Kidney tubule cell (primary cell): ENCODE results near the gene SMARCA4.
"Not testable (repeated sequence)": the region's sequence is repeated elsewhere in the genome, so short reads cannot be mapped to it uniquely, and the experiment has no call there.

Source experiments
- DNase-seq: peaks from one replicate; pipeline ENCODE4 v3.0.0-alpha.2; 2018; ENCODE audit warnings: low spot score

The SMARCA4 gene

DNA sequence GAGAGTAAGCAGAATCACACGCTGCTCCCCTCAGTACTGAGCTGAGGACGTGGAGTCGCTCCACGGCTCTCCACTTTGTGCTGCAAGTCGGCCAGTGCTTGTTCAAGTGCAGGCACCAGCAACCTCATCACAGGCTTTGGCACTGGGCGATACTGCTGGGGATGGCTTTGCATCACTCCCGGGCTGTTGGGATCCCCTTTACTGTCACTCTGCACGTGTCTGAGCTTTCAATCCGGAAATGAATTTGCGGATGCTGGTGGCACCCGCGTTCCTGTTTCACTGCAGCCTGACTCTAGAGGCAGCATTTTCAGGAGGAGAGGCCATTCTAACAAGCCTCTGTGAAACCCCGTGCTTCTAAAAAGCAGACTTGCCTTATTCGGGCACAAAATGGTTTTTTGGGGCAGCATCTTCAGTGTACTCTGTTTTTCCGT lies 19.1 kb downstream of the SMARCA4 start:
- DNase-seq: no peak

- DNase-seq: peak; percentile 61
These were observed 20.5 kb downstream of the SMARCA4 start for GRCh38 chr19:10981252-10981895.

DNA sequence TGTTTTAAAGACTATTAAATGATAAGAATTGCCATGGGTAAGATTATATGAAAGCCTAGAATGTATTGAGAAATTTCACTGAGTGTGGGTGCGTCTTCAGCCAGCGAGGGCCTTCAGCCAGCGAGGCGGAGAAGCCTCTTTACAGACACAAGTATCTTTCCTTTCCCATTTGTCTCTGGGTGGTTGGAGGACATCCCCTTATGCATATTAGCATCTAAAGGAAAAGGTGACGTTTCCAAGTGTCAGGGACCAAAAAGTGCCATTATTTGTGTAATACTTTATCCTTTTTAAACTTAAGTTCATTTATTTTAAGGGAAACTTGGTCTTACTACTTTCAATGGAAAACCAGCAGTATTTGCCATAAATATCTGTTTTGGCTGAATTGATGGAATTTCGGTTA lies 22.2 kb downstream of the SMARCA4 start:
- DNase-seq: no peak

- DNase-seq: no peak
These were observed 23.4 kb downstream of the SMARCA4 start for GRCh38 chr19:10984166-10984735.

DNA sequence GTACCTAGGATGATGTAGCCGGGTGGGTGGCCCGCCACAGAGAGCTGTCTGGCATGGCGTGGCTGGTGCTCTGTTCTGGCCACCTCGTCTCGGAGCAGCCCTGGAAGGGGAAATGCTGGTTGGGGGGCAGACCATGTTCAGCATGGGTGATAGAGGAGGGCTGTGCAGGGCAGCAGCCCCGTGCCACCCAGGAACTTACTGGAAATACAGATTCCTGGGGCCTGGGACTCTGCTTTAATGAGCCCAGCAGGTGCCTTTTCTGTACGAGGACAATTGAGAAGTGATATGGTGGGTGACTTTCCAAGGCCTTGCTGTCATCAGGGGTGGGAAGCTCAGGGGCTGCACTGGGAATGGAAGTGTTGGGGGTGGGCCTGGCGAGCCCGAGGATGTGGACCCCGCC lies 24.7 kb downstream of the SMARCA4 start:
- no peak for DNase-seq

DNA sequence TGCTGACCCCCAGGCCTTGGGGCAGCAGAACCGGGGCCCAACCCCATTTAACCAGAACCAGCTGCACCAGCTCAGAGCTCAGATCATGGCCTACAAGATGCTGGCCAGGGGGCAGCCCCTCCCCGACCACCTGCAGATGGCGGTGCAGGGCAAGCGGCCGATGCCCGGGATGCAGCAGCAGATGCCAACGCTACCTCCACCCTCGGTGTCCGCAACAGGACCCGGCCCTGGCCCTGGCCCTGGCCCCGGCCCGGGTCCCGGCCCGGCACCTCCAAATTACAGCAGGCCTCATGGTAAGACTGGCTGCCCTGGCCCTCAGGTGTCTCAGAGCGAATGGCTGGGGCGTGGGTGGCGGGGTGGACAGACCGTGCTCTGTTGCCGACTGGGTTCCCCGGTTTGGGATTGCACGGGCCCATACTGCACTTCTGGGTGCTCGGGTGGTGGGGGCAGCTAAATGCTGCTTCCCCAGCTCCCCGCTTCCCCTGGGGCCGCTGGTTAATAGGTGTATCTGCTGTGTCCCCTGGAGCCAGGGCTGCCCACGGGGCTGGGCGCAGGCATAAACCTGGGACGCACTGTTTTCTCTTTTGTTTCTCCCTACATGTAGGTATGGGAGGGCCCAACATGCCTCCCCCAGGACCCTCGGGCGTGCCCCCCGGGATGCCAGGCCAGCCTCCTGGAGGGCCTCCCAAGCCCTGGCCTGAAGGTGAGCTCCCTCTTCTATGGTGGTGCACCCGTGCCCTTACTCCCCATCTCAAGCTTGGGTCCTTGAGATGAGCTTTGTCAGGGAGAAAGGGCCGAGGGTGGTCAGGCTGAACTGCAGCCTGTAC lies 25.7 kb downstream of the SMARCA4 start:
- DNase-seq: no peak

DNA sequence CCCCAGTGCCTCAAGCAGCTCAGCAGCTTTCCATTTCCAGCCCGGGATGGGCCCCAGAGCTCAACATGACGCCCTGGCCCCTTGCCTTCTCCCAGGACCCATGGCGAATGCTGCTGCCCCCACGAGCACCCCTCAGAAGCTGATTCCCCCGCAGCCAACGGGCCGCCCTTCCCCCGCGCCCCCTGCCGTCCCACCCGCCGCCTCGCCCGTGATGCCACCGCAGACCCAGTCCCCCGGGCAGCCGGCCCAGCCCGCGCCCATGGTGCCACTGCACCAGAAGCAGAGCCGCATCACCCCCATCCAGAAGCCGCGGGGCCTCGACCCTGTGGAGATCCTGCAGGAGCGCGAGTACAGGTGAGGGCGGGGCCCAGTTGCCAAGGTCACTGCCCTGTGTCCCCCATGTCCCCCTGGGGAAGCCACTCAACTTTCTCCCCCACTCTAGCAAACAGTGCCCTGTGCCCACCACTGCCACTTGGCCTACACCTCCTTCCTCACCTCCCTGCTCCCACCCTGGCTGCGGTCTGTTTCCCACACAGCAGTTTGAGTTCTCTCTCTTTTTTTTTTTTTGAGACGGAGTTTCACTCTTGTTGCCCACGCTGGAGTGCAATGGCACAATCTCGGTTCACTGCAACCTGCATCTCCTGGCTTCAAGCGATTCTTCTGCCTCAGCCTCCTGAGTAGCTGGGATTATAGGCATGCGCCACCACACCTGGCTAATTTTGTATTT lies 26.9 kb downstream of the SMARCA4 start:
- DNase-seq: no peak

DNA sequence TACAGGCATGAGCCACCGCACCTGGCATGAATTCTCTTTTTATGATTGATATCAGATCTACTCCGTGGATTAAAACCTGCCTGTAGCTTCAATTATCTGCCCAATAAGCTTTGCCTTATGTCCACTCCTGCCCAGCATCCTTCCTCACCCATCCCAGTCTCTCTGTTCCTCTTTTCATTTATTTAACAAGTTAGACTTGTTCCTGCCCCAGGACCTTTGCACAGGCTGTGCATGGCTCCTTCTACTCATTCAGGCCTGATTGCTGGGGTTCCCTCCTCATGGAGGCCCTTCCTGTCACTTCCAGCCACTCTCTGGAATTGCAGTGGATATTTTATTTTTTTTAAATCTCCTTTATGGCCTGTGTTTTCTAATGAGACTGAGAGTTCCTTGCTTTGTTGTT lies 27.6 kb downstream of the SMARCA4 start:
- DNase-seq: no peak

GRCh38 chr19:10988921-10989320 lies 28.1 kb downstream of the SMARCA4 start:
- no peak for DNase-seq

DNA sequence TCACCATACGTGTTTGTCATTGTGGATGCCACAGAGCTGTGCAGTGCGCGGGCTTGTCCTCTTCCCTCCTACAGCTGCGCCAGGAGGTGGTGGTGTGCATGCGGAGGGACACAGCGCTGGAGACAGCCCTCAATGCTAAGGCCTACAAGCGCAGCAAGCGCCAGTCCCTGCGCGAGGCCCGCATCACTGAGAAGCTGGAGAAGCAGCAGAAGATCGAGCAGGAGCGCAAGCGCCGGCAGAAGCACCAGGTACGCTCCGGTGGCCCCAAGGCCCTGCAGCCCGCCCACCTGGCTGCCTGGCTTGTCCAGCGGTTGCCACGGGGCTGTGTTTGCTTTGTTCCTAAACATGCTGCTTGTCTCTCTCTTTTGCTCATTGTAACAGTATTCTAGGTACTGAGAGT lies 30.2 kb downstream of the SMARCA4 start:
- no peak for DNase-seq

DNA sequence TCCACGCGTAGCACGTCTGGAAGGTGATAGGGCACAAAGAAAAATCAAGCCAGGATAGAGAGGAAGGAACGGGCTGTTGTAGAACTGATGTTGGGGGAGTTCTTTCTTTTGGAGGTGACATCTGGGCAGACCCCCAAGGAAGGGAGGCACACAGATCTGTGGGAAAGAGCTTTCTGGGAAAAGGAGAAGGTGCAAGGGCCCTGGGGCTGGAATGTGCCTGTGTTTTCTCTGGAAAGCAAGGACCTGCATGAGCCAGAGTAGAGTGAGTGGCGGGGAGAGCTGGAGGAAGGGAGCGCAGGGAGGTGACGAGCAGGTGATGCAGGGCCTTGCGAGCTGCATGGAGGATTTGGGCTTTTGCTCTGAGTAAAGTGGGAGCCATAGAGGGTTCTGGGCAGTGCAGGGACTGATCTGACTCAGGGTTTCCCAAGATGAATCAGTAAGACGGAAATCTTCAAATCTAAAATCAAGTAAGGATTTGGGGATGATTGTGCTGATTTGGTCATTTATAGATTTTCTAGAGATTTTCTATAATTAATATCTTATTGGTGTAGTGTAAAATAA lies 30.8 kb downstream of the SMARCA4 start:
- no peak for DNase-seq

GRCh38 chr19:10992174-10992573 lies 31.3 kb downstream of the SMARCA4 start:
- not testable (repeated sequence) for DNase-seq

GRCh38 chr19:10995926-10996600 lies 35.2 kb downstream of the SMARCA4 start:
- no peak for DNase-seq

GRCh38 chr19:10998045-10998533 lies 37.3 kb downstream of the SMARCA4 start:
- DNase-seq: peak; percentile 43

GRCh38 chr19:10998666-10999065 lies 37.8 kb downstream of the SMARCA4 start:
- no peak for DNase-seq

GRCh38 chr19:11005521-11005920 lies 44.7 kb downstream of the SMARCA4 start:
- DNase-seq: no peak

DNA sequence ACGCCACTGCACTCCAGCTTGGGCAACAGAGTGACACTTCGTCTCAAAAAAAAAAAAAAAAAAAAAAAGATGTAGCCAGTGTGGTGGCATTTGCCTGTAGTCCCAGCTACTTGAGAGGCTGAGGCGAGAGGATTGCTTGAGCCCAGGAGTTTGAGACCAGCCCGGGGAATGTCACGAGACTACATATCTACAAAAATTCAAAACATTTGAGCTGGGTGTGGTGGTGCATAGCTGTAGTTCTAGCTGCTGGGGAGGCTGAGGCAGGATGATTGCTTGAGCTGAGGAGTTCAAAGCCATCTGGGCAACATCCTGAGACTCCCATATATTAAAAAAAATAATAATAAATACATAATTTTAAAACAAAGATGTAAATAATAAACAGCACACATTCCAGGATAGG lies 46.6 kb downstream of the SMARCA4 start:
- no peak for DNase-seq

DNA sequence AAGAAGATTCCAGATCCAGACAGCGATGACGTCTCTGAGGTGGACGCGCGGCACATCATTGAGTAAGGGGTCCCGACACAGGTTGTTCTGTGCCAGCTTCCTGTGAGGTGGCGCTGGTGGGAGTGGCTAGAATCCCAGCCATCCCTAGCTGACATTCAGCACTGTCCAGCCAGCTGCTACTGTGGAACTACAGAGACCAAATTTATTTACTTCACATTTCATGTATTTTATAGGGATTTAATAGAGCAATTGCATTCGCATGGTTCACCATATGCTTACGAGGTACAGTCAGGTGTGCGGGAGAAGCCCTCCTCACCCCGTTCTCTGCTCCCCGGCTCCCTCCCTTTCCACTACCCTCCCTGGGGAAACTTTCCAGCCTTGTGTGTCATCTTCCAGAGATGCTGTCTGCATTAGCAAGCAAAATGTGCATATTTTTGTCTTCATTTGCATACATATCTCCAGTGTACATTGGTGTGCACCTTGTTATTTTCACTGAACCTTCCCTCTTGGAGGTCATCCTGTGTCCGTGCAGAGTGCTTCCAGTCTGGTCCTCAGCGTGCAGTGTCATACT lies 47.2 kb downstream of the SMARCA4 start:
- DNase-seq: no peak

- no peak for DNase-seq
These were observed 49.2 kb downstream of the SMARCA4 start for GRCh38 chr19:11010041-11010440.

DNA sequence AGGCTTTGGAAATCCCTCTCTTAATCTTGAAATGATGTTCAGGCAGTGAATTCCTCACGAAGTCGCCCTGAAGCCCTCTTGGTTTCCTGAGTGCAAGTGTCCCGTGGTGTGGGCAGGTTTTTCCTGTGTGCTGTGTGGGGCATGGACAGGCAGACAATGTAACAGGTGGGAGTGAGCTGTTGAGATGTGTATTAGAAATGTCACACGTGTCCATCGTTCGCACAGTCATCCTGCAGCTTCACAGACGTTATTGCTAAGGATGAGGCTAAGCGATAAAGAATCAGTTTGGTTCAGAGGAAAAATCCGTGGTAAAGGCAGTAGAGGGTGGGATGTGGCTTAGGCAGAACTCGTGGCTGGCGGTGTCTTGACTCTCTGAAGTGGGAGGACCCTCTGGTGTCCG lies 51.7 kb downstream of the SMARCA4 start:
- no peak for DNase-seq

DNA sequence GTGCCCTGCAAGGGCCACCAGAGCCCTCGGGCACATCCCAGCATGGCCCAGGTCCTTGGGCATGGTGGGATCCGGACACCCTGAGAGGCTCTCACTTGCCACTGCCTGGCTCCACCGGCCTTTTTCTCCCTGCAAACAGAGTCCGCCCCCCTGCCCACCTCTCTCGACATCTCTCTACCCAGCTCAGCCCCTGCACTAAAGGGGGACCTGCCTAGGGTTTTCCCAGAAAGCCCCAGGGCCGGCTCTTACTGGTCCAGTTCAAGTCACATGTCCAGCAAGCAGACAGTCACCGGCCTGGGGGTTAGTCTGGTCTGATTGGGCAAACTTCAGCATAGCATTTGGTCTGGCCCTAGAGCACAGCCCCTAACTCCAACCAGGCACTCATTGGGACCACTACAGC lies 52.9 kb downstream of the SMARCA4 start:
- DNase-seq: no peak
